WTC11 (cell line): ENCODE results near the gene RHOB. TPM values are rescaled to one million over a fixed set of nuclear protein-coding genes. Genes with fewer than 3 reads are reported as not detected.

Experiments
- ATAC-seq: fragments of 200-7000 bp; cut with Tn5 transposase; 2 replicates; pipeline ENCODE4 v1.10.0; 2021; ENCODE audit warnings: mild to moderate bottlenecking, moderate library complexity
- CTCF ChIA-PET: fragments of 300-600 bp; sonication (Branson Sonifier 250); formaldehyde crosslinking; loops from one replicate; lab custom pipeline; 2021; ENCODE audit warnings: antibody characterized with exemption; lab: Charles Lee
- POLR2A ChIA-PET: fragments of 350-600 bp; sonication (Branson Sonifier 250); formaldehyde crosslinking; loops from one replicate; lab custom pipeline; 2021; ENCODE audit warnings: antibody characterized with exemption; lab: Charles Lee
- DNase-seq: peaks from one replicate; pipeline ENCODE4 v3.0.0; 2021; ENCODE audit warnings: low spot score
- H3K27ac Mint-ChIP-seq: 2 replicates; pipeline ENCODE4 v1.8.0; 2021; ENCODE audit warnings: mixed read lengths
- H3K27me3 Mint-ChIP-seq: 2 replicates; pipeline ENCODE4 v1.8.0; 2021; ENCODE audit warnings: low read depth, mild to moderate bottlenecking, moderate library complexity, mixed read lengths
- H3K36me3 Mint-ChIP-seq: 2 replicates; pipeline ENCODE4 v1.8.0; 2021; ENCODE audit warnings: mixed read lengths
- H3K4me1 Mint-ChIP-seq: 2 replicates; pipeline ENCODE4 v1.8.0; 2022; ENCODE audit warnings: mixed read lengths
- H3K4me3 Mint-ChIP-seq: 2 replicates; pipeline ENCODE4 v1.8.0; 2021; ENCODE audit warnings: mild to moderate bottlenecking, moderate library complexity, mixed read lengths
- H3K9me3 Mint-ChIP-seq: 2 replicates; pipeline ENCODE4 v1.8.0; 2021; ENCODE audit warnings: mixed read lengths
- ARID4B ChIP-seq: sonication (generic); formaldehyde crosslinking; IDR thresholded peaks from 2 replicates; pipeline ENCODE4 v1.8.0; 2023; ENCODE audit warnings: missing genetic modification reagents, mild to moderate bottlenecking, borderline replicate concordance
- ETV6 ChIP-seq: sonication (generic); formaldehyde crosslinking; IDR thresholded peaks from 2 replicates; pipeline ENCODE4 v1.8.1; 2022; ENCODE audit warnings: mild to moderate bottlenecking, missing genetic modification reagents
- FOXP1 ChIP-seq: sonication (generic); formaldehyde crosslinking; IDR thresholded peaks from 2 replicates; pipeline ENCODE4 v1.8.0; 2022; ENCODE audit warnings: missing genetic modification reagents, mild to moderate bottlenecking, moderate library complexity, borderline replicate concordance
- MYBL2 ChIP-seq: sonication (generic); formaldehyde crosslinking; IDR thresholded peaks from 2 replicates; pipeline ENCODE4 v1.8.1; 2023; ENCODE audit warnings: mild to moderate bottlenecking, moderate library complexity, missing genetic modification reagents
- NR3C1 ChIP-seq: sonication (generic); formaldehyde crosslinking; conservative IDR thresholded peaks from 2 replicates; pipeline ENCODE4 v1.8.1; 2023; ENCODE audit warnings: low read depth, mild to moderate bottlenecking, missing genetic modification reagents
- SMAD4 ChIP-seq: sonication (generic); formaldehyde crosslinking; IDR thresholded peaks from 2 replicates; pipeline ENCODE4 v1.8.0; 2022; ENCODE audit warnings: mild to moderate bottlenecking, missing genetic modification reagents
- TEAD4 ChIP-seq: sonication (generic); formaldehyde crosslinking; IDR thresholded peaks from 2 replicates; pipeline ENCODE4 v1.8.0; 2022; ENCODE audit warnings: mild to moderate bottlenecking, missing genetic modification reagents
- ZBTB21 ChIP-seq: sonication (generic); formaldehyde crosslinking; IDR thresholded peaks from 2 replicates; pipeline ENCODE4 v1.8.1; 2023; ENCODE audit warnings: mild to moderate bottlenecking, missing genetic modification reagents, borderline replicate concordance
- ZNF317 ChIP-seq: sonication (generic); formaldehyde crosslinking; IDR thresholded peaks from 2 replicates; pipeline ENCODE4 v1.8.1; 2023; ENCODE audit warnings: low read depth, mild to moderate bottlenecking, moderate library complexity, missing genetic modification reagents, borderline replicate concordance
- total RNA-seq: library from RNA; stranded (reverse); gene quantifications from 3 replicates; pipeline ENCODE4 v1.2.3, GENCODE V29; 2021
- TF ChIP-seq, protein P1 (sequence below): fragments of 250-450 bp; sonication (Bioruptor Pico); IDR thresholded peaks from 2 replicates; pipeline ENCODE4 v1.9.0; 2021; ENCODE audit warnings: mild to moderate bottlenecking
- TF ChIP-seq, protein P2 (sequence below): sonication (generic); formaldehyde crosslinking; conservative IDR thresholded peaks from 2 replicates; pipeline ENCODE4 v1.8.1; 2023; ENCODE audit warnings: mild to moderate bottlenecking, low read depth, missing genetic modification reagents, moderate library complexity
- TF ChIP-seq, protein P3 (sequence below): fragments of 200-600 bp; IDR thresholded peaks from 2 replicates; pipeline ENCODE4 v1.8.0; 2022; ENCODE audit warnings: antibody characterized with exemption
- TF ChIP-seq, protein P4 (sequence below): sonication (generic); formaldehyde crosslinking; IDR thresholded peaks from 2 replicates; pipeline ENCODE4 v1.8.0; 2022; ENCODE audit warnings: mild to moderate bottlenecking, missing genetic modification reagents

Gene RHOB
- total RNA-seq, 1 experiment from 2014 or later, result 20.4 TPM

GRCh38 chr2:20401489-20401835 is 45.4 kb upstream of the RHOB start (continued):
- TF ChIP-seq, protein P1, sequence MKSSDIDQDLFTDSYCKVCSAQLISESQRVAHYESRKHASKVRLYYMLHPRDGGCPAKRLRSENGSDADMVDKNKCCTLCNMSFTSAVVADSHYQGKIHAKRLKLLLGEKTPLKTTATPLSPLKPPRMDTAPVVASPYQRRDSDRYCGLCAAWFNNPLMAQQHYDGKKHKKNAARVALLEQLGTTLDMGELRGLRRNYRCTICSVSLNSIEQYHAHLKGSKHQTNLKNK (CRISPR knock-in tag), result no peak
- TF ChIP-seq, protein P2, sequence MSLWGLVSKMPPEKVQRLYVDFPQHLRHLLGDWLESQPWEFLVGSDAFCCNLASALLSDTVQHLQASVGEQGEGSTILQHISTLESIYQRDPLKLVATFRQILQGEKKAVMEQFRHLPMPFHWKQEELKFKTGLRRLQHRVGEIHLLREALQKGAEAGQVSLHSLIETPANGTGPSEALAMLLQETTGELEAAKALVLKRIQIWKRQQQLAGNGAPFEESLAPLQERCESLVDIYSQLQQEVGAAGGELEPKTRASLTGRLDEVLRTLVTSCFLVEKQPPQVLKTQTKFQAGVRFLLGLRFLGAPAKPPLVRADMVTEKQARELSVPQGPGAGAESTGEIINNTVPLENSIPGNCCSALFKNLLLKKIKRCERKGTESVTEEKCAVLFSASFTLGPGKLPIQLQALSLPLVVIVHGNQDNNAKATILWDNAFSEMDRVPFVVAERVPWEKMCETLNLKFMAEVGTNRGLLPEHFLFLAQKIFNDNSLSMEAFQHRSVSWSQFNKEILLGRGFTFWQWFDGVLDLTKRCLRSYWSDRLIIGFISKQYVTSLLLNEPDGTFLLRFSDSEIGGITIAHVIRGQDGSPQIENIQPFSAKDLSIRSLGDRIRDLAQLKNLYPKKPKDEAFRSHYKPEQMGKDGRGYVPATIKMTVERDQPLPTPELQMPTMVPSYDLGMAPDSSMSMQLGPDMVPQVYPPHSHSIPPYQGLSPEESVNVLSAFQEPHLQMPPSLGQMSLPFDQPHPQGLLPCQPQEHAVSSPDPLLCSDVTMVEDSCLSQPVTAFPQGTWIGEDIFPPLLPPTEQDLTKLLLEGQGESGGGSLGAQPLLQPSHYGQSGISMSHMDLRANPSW (CRISPR knock-in tag), result no peak
- TF ChIP-seq NR3C1 (CRISPR knock-in tag), result no peak

DNA sequence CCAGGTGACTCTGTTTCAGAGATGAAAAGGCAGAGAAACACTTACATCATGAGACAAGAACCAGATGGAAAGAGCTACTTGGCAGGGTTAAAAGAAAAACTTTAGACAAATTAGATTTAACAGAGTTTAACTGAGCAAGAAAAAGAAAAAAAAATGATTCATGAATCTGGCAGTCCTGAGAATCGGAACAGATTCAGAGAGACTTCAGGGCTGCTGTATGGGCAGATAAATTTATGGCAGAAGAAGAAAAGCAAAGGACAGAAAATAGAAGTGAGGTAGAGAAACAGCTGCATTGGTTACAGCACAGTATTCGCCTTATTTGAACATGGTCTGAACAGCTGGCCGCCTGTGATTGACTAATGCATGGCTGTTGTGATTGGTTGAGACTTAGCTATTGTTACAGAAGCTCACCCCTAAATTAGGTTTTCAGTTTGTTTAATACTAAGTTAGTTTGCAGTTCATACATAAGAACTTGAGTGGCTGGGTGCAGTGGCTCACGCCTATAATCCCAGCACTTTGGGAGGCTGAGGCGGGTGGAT is 43.0 kb upstream of the RHOB start:
- Mint-ChIP-seq H3K27ac (no peak overlapping the region), H3K9me3 (peaks cover 13% of the 10 kb centered on the region), H3K27me3 (peaks cover 5% of the 10 kb centered on the region), H3K4me3 (no peak overlapping the region), H3K36me3 (peaks cover 4% of the 10 kb centered on the region), H3K4me1 (no peaks in the 10 kb centered on the region)
- ChIA-PET CTCF (interaction anchor here (0.6 to 2.5 kb wide), 6 partner anchors 8 to 258 kb away, joined by 3 to 13 read pairs (median 3); no protein-coding TSS in a partner anchor), POLR2A (no interaction called here)
- no peak for DNase-seq
- TF ChIP-seq MYBL2 (CRISPR knock-in tag), result no peak
- no peak for TF ChIP-seq ZNF317 (CRISPR knock-in tag)
- TF ChIP-seq, protein P3, sequence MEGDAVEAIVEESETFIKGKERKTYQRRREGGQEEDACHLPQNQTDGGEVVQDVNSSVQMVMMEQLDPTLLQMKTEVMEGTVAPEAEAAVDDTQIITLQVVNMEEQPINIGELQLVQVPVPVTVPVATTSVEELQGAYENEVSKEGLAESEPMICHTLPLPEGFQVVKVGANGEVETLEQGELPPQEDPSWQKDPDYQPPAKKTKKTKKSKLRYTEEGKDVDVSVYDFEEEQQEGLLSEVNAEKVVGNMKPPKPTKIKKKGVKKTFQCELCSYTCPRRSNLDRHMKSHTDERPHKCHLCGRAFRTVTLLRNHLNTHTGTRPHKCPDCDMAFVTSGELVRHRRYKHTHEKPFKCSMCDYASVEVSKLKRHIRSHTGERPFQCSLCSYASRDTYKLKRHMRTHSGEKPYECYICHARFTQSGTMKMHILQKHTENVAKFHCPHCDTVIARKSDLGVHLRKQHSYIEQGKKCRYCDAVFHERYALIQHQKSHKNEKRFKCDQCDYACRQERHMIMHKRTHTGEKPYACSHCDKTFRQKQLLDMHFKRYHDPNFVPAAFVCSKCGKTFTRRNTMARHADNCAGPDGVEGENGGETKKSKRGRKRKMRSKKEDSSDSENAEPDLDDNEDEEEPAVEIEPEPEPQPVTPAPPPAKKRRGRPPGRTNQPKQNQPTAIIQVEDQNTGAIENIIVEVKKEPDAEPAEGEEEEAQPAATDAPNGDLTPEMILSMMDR, result no peak
- no peak for TF ChIP-seq ZBTB21 (CRISPR knock-in tag)
- TF ChIP-seq, protein P4, sequence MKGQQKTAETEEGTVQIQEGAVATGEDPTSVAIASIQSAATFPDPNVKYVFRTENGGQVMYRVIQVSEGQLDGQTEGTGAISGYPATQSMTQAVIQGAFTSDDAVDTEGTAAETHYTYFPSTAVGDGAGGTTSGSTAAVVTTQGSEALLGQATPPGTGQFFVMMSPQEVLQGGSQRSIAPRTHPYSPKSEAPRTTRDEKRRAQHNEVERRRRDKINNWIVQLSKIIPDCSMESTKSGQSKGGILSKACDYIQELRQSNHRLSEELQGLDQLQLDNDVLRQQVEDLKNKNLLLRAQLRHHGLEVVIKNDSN, result no peak
- no peak for TF ChIP-seq ARID4B (CRISPR knock-in tag)
- ATAC-seq, result no peak

DNA sequence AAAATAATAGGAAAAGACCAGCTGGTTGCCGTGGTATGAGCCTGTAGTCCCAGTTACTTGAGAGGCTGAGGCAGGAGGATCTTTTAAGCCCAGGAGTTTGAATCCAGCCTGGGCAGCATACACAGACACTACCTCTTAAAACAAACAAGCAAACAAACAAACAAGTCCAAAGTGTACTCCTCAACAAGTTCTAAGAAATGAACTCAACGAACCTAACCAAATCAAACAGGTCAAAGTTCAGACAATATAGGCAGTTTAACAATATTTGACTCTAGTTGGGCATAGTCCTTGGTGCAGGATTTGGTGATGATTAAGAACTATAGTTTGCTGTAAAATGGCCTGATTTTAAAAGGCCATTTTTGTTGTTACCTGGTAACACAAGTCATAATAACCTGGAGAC is 41.9 kb upstream of the RHOB start:
- no peak overlapping the region for H3K27ac Mint-ChIP-seq
- peaks cover 6% of the 10 kb centered on the region for H3K27me3 Mint-ChIP-seq
- CTCF ChIA-PET, result interaction anchor here (1.4 to 1.5 kb wide), 2 partner anchors 18 to 238 kb away, joined by 3 to 4 read pairs; no protein-coding TSS in a partner anchor

More for the DNA sequence above, 41.9 kb upstream of the RHOB start:
- POLR2A ChIA-PET, result no interaction called here
- DNase-seq, result no peak
- no peak for ATAC-seq
- Mint-ChIP-seq H3K4me3 (no peak overlapping the region), H3K36me3 (peaks cover 14% of the 10 kb centered on the region), H3K9me3 (peaks cover 24% of the 10 kb centered on the region), H3K4me1 (no peaks in the 10 kb centered on the region)
- TF ChIP-seq SMAD4, result no peak
- no peak for TF ChIP-seq TEAD4
- TF ChIP-seq ETV6, result no peak
- no peak for TF ChIP-seq FOXP1 (CRISPR knock-in tag)
- TF ChIP-seq, protein P1 (CRISPR knock-in tag), result no peak
